ENCODE measurements around the gene FRMD8. TPM values are rescaled to one million over a fixed set of nuclear protein-coding genes. Genes with fewer than 3 reads are reported as not detected.
A peak's percentile ranks its signal among the peaks of the same experiment; 100 is the strongest.

Gene FRMD8
- total RNA-seq, 1 experiment from 2014 or later = 40.2 TPM

GRCh38 chr11:65429724-65430405 lies 43.4 kb downstream of the FRMD8 start:
- intact Hi-C loops (cut with micrococcal nuclease; ENCODE audit: unreplicated experiment) = loop anchor here (2.0 kb wide), 1 partner anchor 75 kb away; no protein-coding TSS in a partner anchor
- no TSS peak for BruUV-seq (replicated peaks)
- H3K27ac Mint-ChIP-seq (ENCODE audit: unreplicated experiment) = peak overlapping the region; percentile 99
- H3K9me3 Mint-ChIP-seq (ENCODE audit: low read depth, unreplicated experiment) = no peaks in the 10 kb centered on the region
- CTCF ChIA-PET = interaction anchor here (0.7 to 1.4 kb wide), 2 partner anchors 14 to 42 kb away, joined by 4 to 10 read pairs; no protein-coding TSS in a partner anchor
- H3K27me3 Mint-ChIP-seq (ENCODE audit: unreplicated experiment) = no peaks in the 10 kb centered on the region
- H3K36me3 Mint-ChIP-seq (ENCODE audit: insufficient read depth, unreplicated experiment) = peaks cover 97% of the 10 kb centered on the region
- peaks cover 69% of the 10 kb centered on the region for H3K4me1 Mint-ChIP-seq (ENCODE audit: low read depth, unreplicated experiment)
- TF ChIP-seq CTCF (IDR thresholded peaks at IDR 0.05; ENCODE audit: unreplicated experiment) = no peak
- DNase-seq = peak; percentile 73
- H3K4me3 Mint-ChIP-seq (ENCODE audit: low read depth, unreplicated experiment) = peak overlapping the region; percentile 90

DNA sequence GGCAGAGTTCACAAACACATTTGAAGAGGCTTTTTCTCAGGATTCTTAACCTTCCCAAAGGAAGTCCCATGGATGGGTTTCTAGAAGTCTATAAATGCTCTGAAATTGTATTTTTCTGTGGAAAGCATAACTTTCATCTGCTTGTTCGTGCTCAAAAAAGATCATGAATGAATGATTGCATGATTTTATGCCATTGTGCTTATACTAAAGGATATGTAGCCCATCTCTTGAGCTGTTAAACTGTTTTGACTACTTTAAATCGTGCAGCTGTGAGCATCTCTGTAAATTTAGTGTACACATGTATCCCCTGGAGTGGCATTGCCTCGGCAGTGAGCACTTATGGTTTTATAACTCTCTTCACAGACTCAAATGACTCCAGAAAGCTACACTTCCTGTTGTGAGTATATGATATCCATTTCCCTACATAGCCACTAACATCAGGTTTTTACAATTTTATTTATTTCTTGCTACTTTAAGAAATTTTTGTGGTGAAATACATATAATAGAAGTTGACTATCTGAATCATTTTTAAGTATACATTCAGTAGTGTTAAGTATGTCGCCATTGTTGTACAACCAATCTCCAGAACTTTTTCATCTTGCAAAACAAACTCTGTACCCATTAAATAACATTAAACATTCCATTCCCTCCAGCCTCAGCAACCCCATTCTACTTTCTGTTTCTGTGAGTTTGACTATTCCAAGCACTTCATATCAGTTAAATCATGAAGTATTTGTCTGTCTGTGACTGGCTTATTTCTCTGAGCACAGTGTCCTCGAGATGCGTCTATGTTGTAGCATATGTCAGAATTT lies 44.2 kb downstream of the FRMD8 start:
- Mint-ChIP-seq H3K27me3 (ENCODE audit: unreplicated experiment) (no peaks in the 10 kb centered on the region), H3K4me3 (ENCODE audit: low read depth, unreplicated experiment) (peak overlapping the region; percentile 90), H3K9me3 (ENCODE audit: low read depth, unreplicated experiment) (no peaks in the 10 kb centered on the region), H3K36me3 (ENCODE audit: insufficient read depth, unreplicated experiment) (peaks cover 97% of the 10 kb centered on the region), H3K4me1 (ENCODE audit: low read depth, unreplicated experiment) (peaks cover 77% of the 10 kb centered on the region), H3K27ac (ENCODE audit: unreplicated experiment) (peak overlapping the region; percentile 99)
- no TSS peak for BruUV-seq (replicated peaks)
- DNase-seq = no peak
- intact Hi-C loops (cut with micrococcal nuclease; ENCODE audit: unreplicated experiment) = no loop called here
- CTCF ChIA-PET = interaction anchor here (1.4 kb wide), 1 partner anchor 15 kb away, joined by 10 read pairs; no protein-coding TSS in a partner anchor
- TF ChIP-seq CTCF (IDR thresholded peaks at IDR 0.05; ENCODE audit: unreplicated experiment) = no peak

- Mint-ChIP-seq H3K9me3 (ENCODE audit: low read depth, unreplicated experiment) (no peaks in the 10 kb centered on the region), H3K4me1 (ENCODE audit: low read depth, unreplicated experiment) (peaks cover 86% of the 10 kb centered on the region), H3K36me3 (ENCODE audit: insufficient read depth, unreplicated experiment) (peaks cover 97% of the 10 kb centered on the region), H3K27ac (ENCODE audit: unreplicated experiment) (peak overlapping the region; percentile 99), H3K4me3 (ENCODE audit: low read depth, unreplicated experiment) (peak overlapping the region; percentile 90), H3K27me3 (ENCODE audit: unreplicated experiment) (no peaks in the 10 kb centered on the region)
- CTCF ChIA-PET = no interaction called here
- no peak for TF ChIP-seq CTCF (IDR thresholded peaks at IDR 0.05; ENCODE audit: unreplicated experiment)
- no peak for DNase-seq
- intact Hi-C loops (cut with micrococcal nuclease; ENCODE audit: unreplicated experiment) = no loop called here
- no TSS peak for BruUV-seq (replicated peaks)
Observed at GRCh38 chr11:65431451-65432099, 45.1 kb downstream of the FRMD8 start.

DNA sequence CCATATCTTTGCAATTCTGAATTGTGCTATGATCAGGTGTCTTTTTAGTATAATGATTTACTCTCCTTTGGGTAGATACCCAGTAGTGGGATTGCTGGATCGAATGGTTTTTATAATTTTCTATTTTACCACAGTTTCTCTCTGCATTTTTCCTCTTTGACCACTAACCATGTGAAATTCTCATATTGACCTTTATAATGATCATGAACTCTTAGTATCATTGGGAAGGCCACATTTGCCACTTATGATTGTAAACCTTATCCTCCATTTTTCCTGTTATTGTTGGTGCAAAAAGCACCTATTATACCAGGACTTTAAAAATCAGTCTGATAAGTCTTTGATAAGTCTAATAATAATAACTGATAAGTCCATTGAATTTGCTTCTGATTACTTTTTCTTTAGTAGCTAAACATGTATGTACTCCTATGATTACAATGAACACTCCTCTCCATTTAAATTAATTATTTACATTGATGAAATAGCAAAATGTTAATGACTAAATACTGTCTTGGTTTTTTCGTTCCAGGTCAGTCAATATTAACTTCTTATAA lies 45.7 kb downstream of the FRMD8 start:
- Mint-ChIP-seq H3K4me3 (ENCODE audit: low read depth, unreplicated experiment) (peak overlapping the region; percentile 90), H3K4me1 (ENCODE audit: low read depth, unreplicated experiment) (peaks cover 82% of the 10 kb centered on the region), H3K27ac (ENCODE audit: unreplicated experiment) (peak overlapping the region; percentile 99), H3K27me3 (ENCODE audit: unreplicated experiment) (no peaks in the 10 kb centered on the region), H3K36me3 (ENCODE audit: insufficient read depth, unreplicated experiment) (peaks cover 97% of the 10 kb centered on the region), H3K9me3 (ENCODE audit: low read depth, unreplicated experiment) (no peaks in the 10 kb centered on the region)
- intact Hi-C loops (cut with micrococcal nuclease; ENCODE audit: unreplicated experiment) = no loop called here
- CTCF ChIA-PET = interaction anchor here (0.7 kb wide), 1 partner anchor 24 kb away, joined by 3 read pairs; no protein-coding TSS in a partner anchor
- TF ChIP-seq CTCF (IDR thresholded peaks at IDR 0.05; ENCODE audit: unreplicated experiment) = no peak
- no peak for DNase-seq
- no TSS peak for BruUV-seq (replicated peaks)

All from Calu3 (cell line).